Spinal cord (tissue), 10 donors: ENCODE data around the gene SPATA32. TPM values are rescaled to one million over a fixed set of nuclear protein-coding genes. Genes with fewer than 3 reads are reported as not detected.
"Not testable (repeated sequence)": the region's sequence is repeated elsewhere in the genome, so short reads cannot be mapped to it uniquely, and the experiment has no call there.

ENCODE experiments used
- DNase-seq, 6 donors: peaks; one replicate each; pipeline versions ENCODE4 v3.0.0 to v3.0.0-alpha.2; 2013 to 2015; ENCODE audit warnings: low spot score in 6 of 6, low read depth in 4 of 6
- H3K27ac ChIP-seq: one replicate; pipeline ENCODE4 v1.5.1; 2013; ENCODE audit warnings: low read depth, low read length, control low read depth
- H3K27me3 ChIP-seq: one replicate; pipeline ENCODE4 v1.6.1; 2013; ENCODE audit warnings: low read length; ENCODE audit not compliant: control insufficient read depth, insufficient read depth
- H3K36me3 ChIP-seq: one replicate; pipeline ENCODE4 v1.6.1; 2013; ENCODE audit warnings: low read length; ENCODE audit not compliant: control insufficient read depth, insufficient read depth
- H3K4me1 ChIP-seq: one replicate; pipeline ENCODE4 v1.6.1; 2013; ENCODE audit warnings: low read length; ENCODE audit not compliant: control insufficient read depth, insufficient read depth
- H3K4me3 ChIP-seq: one replicate; pipeline ENCODE4 v1.5.1; 2013; ENCODE audit warnings: low read depth, low read length, control low read depth
- H3K9me3 ChIP-seq: one replicate; pipeline ENCODE4 v1.6.1; 2013; ENCODE audit warnings: low read length; ENCODE audit not compliant: control insufficient read depth, insufficient read depth
- WGBS: methylation state at CpG from one replicate; pipeline ENCODE4 v1.1.5; 2013; ENCODE audit warnings: missing lambda C conversion rate; ENCODE audit not compliant: insufficient coverage; 5-methylcytosine and 5-hydroxymethylcytosine counted together
- polyA plus RNA-seq, 2 donors: library from polyadenylated mRNA; unstranded; fragments of 120-200 nt; gene quantifications; one replicate each; pipeline ENCODE4 v1.2.1, GENCODE V29; 2013; ENCODE audit not compliant: insufficient read length in 2 of 2
- total RNA-seq, 2 donors: library from RNA; depleted of rRNA in 1 of 2; stranded (reverse); fragments of 120-200 nt in 1 of 2; fragments of >200 nt in 1 of 2; gene quantifications; one replicate each; pipeline versions ENCODE4 v1.2.3 to v1.2.4, GENCODE V29; 2013 to 2014
- donor health status: healthy.

SPATA32 gene
- total and polyA plus RNA-seq, 4 donors, result 0.20 TPM; not detected in 3

DNA sequence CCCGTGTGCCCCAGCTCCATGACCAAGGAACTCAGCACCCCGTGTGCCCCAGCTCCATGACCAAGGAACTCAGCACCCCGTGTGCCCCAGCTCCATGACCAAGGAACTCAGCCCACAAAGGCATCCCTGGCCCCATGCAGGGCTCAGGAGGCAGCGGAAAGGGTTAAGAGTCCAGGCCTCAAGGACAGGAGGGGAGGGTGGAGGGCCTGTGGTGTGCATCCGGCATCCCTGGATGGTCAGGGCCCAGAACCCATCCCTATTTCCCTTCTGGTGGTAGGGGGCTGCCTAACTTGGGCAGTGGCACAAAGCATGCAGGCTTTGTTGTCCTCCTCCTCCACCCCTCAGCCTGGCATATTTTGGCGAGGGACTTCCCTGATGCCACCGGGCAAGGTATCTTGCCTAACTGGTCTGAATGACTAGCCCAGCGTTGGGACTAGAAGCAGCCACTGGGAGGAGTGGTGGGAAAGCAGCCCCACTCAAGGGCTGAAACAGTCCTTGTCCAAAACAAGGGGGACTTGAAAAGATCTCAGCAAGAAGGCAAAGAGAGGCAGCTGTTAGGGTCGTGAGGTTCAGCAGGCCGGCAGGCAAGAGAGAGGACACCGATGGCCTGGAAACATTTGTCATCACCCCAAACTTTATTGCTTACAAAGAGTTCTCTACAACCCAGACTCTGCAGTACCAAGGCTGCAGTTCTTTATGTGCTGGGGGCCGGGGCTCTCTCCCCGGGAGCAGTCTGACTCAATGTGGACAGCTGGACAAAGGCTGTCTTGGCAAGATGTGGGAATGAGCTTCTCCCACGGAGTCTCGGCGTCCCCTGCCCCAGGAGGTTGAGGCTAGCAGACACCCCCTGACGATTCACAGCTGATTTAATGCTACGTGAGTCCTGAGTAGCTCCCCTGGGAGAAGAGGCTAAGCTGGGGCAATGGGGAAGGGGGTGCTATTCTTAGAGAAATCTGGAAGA, 902 bp upstream of the SPATA32 start:
- Histone ChIP-seq H3K36me3 (peaks cover 46% of the 10 kb centered on the region), H3K4me3 (peak overlapping the region; percentile 63), H3K27ac (no peak overlapping the region), H3K4me1 (peaks cover 29% of the 10 kb centered on the region), H3K27me3 (no peaks in the 10 kb centered on the region), H3K9me3 (no peaks in the 10 kb centered on the region)
- 28% methylated on average over 13 of the region's 18 CpGs for WGBS
- DNase-seq, result no peak

DNA sequence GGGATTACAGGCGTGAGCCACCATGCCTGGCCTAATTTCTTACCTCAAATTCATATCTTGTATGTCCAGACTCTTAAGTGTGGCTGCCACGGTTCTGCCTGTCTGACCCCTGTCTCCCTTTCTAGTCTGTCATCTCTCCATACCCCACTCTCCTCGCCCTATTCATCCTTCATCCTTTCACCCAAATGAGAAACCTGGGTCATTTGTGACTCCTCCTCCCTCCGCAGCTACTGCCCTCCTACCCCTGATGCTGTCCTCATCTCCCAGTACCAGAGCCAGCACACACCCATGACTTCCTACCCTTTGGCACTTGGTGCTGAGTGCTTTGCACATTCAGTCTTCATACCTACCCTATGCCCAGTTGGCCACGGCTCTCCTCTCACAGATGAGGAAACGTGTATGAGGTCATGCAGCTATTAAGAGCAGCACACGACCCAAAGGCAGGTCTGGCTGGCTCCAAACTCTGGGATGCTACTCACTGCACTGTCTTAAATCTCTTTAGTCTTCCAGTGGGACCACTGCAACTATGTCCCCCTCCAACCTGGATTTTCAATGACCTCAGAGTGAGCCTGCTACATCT, 1.6 kb downstream of the SPATA32 start:
- Histone ChIP-seq H3K27ac (no peak overlapping the region), H3K36me3 (peaks cover 21% of the 10 kb centered on the region), H3K9me3 (no peaks in the 10 kb centered on the region), H3K4me3 (no peak overlapping the region), H3K4me1 (peaks cover 29% of the 10 kb centered on the region), H3K27me3 (peaks cover 4% of the 10 kb centered on the region)
- no peak for DNase-seq
- WGBS, result 88% methylated on average over 7 of the region's 7 CpGs

DNA sequence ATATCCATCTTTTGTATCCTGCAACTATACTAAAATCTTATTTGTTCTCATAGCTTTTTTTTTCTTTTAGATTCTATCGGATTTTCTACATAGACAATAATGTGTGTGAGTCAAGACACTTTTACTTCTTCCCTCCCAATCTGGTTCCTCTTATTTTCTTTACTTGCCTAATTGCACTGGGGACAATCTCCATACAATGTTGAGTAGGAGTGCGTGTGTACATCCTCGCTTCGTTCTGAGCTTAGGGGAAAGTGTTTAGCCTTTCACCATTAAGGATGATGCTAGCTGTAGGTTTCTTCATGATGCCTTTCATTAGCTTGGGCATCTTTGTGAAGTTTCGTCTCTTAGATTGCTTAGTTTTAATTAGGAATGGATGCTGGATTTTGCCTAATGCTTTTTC, 2.9 kb downstream of the SPATA32 start:
- peaks cover 7% of the 10 kb centered on the region for H3K36me3 ChIP-seq
- H3K27me3 ChIP-seq, result peaks cover 4% of the 10 kb centered on the region
- H3K4me3 ChIP-seq, result no peak overlapping the region
- 63% methylated on average over 3 of the region's 5 CpGs for WGBS
- peaks cover 29% of the 10 kb centered on the region for H3K4me1 ChIP-seq
- no peak overlapping the region for H3K27ac ChIP-seq
- DNase-seq, result no peak
- no peaks in the 10 kb centered on the region for H3K9me3 ChIP-seq

DNA sequence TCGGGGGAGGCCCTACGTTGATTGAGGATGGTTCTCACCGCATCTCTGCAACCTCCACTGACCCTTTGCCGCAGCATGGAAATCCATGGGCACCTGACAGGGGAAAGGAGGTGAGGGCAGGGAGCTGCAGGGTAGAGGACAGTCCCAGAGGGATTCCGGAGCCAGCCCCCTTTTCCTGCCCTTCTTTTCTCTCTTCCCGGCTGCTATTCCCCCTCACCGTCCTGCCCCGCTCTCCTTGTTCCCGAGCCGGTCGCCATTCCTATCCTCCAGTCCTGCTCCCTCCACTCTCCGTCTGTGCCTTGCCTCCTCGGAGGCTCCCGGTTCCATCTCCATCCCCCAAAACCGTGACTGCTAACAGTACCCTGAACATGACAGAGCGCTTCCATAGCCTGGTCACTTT, 4.8 kb downstream of the SPATA32 start:
- no peak overlapping the region for H3K4me3 ChIP-seq
- peaks cover 12% of the 10 kb centered on the region for H3K4me1 ChIP-seq
- no peaks in the 10 kb centered on the region for H3K9me3 ChIP-seq
- no peaks in the 10 kb centered on the region for H3K36me3 ChIP-seq
- DNase-seq, result no peak
- peaks cover 4% of the 10 kb centered on the region for H3K27me3 ChIP-seq
- WGBS, result 50% methylated on average over 16 of the region's 16 CpGs
- H3K27ac ChIP-seq, result no peak overlapping the region

DNA sequence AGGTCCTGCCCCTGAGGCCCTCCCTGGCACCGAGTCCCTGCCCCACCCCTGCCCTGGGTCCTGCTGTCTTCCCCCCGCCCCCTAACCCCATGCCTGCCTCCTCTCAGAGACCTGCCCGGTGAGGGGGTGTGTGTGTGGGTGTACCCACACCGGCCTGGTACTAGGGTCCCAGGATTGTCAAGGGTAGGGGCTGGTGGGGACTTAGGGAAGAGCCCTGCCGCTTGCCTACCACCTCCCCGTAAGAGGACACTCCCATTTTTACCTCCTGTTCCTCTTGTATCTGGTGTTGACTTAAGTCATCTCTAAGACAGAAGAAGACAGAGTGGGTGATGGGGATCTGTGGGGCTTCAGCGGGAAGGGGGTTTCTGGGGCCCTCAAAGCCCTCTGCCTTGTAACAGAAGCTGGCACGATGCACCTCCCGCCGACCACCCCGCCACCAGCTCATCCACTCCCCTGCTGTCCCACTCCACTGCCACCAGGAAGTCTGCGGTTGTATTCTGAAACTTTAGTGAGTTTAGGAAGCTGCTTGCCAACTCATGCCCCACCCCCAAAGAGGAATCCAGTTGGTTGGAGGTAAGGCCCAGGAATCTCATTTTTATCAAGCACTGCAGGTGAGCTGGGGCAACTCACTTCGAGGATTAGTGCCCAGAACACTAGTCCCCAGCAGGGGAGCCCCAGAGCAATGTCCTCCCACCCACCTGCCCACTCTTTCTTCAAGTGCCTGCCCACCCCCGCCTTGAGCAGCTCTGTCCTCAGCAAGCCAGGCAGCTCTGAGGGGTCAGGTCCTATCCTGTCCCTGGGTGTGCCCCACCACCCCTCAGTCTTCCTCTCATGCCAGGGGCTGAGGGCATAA, 5.6 kb downstream of the SPATA32 start:
- WGBS, result 66% methylated on average over 3 of the region's 14 CpGs
- Histone ChIP-seq H3K4me3 (no peak overlapping the region), H3K27me3 (peaks cover 4% of the 10 kb centered on the region), H3K9me3 (no peaks in the 10 kb centered on the region), H3K4me1 (peaks cover 5% of the 10 kb centered on the region), H3K36me3 (no peaks in the 10 kb centered on the region), H3K27ac (no peak overlapping the region)
- no peak for DNase-seq

DNA sequence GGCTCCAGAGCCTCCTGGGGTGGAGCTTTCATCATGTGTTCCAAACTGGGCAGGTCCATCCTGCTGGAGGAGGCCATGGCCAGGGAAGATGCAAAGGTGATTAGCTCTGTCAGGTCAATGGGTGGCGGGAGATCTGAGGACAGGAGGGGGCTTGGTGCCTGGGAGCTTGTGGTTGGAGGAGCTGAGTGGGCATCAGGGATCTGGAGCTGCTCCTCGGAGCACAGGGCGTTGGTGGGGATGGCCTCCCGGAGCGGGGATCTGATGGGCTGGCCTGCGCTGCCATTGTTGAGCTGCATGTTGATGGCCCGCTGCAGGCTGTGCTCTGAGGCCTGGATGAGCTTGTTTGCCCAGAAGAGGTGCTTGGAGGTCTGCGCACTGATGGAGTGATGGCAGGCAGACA, 6.5 kb downstream of the SPATA32 start:
- Histone ChIP-seq H3K9me3 (no peaks in the 10 kb centered on the region), H3K4me1 (no peaks in the 10 kb centered on the region), H3K4me3 (no peak overlapping the region), H3K27ac (no peak overlapping the region), H3K27me3 (peaks cover 4% of the 10 kb centered on the region), H3K36me3 (peaks cover 2% of the 10 kb centered on the region)
- 95% methylated on average over 8 of the region's 8 CpGs for WGBS
- no peak for DNase-seq

DNA sequence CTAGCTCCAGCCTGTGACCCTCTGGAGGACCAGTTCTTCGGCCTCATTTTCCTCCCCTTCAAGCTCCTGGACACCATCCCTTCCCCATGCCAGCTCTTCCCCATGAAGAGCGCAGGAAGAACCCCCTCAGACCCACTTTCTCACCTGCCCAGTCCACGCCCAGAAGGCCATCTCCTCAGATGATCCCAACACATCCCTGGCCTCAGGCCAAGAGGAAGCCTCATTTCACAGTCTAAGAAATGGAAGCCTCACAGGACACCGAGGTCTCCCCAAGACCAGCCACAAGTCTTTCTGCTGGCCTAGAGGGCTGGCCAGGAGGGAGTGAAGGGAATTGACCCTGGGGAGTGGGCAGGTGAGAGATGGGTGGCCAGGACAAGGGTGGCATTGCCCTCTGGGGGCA, 8.0 kb downstream of the SPATA32 start:
- DNase-seq, result no peak
- peaks cover 5% of the 10 kb centered on the region for H3K27me3 ChIP-seq
- WGBS, result 92% methylated on average over 4 of the region's 4 CpGs
- no peaks in the 10 kb centered on the region for H3K4me1 ChIP-seq
- no peak overlapping the region for H3K27ac ChIP-seq
- peaks cover 3% of the 10 kb centered on the region for H3K36me3 ChIP-seq
- no peaks in the 10 kb centered on the region for H3K9me3 ChIP-seq
- no peak overlapping the region for H3K4me3 ChIP-seq

DNA sequence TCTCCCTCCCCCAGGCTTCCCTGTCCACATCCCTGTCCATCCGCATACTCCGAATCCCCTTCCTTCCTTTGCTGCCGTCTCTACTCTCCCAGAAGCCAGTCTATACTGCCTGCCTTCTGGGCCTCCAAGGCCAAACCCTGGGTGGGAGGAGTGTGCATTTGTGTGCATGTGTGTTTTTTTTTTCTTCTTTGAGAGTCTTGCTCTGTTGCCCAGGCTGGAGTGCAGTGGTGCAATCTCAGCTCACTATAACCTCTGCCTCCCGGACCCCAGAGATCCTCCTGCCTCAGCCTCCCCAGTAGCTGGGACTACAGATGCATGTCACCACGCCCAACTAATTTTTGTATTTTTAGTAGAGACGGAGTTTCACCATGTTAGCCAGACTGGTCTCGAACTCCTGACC, 8.7 kb downstream of the SPATA32 start:
- not testable (repeated sequence) for H3K36me3 ChIP-seq, H3K4me3 ChIP-seq, DNase-seq, H3K9me3 ChIP-seq, H3K27ac ChIP-seq, H3K4me1 ChIP-seq
- H3K27me3 ChIP-seq, result peaks cover 12% of the 10 kb centered on the region
- 96% methylated on average over 3 of the region's 7 CpGs for WGBS

DNA sequence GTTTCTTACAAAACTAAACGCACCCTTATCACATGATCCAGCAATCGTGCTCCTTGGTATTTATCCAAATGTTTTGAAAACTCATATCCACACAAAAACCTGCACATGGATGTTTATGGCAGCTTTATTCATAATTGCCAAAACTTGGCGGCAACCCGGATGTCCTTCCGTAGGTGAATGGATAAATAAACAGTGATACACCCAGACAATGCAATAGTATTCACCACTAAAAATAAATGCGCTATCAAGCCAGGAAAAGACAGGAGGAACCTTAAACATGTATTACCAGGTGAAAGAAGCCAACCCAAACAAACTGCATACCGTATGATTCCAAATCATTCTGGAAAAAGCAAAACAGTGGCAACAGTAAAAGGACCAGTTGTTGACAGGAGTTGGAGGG, 10.0 kb downstream of the SPATA32 start:
- Histone ChIP-seq H3K9me3 (no peaks in the 10 kb centered on the region), H3K27ac (no peak overlapping the region), H3K36me3 (peaks cover 3% of the 10 kb centered on the region), H3K27me3 (peaks cover 18% of the 10 kb centered on the region), H3K4me3 (no peak overlapping the region), H3K4me1 (peaks cover 17% of the 10 kb centered on the region)
- DNase-seq, result no peak
- WGBS, result 90% methylated on average over 2 of the region's 7 CpGs
